ENCODE data around the gene VENTX.

GRCh38 chr10:133273534-133274143, 36.0 kb downstream of the VENTX start:
- no peak for TF ChIP-seq CTCF (optimal IDR thresholded peaks at IDR 0.05 in 1 of 3, IDR thresholded peaks at IDR 0.05 in 1 of 3, conservative IDR thresholded peaks at IDR 0.05 in 1 of 3; ENCODE audit: extremely low read depth in 1 of 3, insufficient read depth in 2 of 3, low read length in 3 of 3)
- TF ChIP-seq EZH2 (IDR thresholded peaks at IDR 0.05; ENCODE audit: low read length) = no peak
